ENCODE data around the gene MTCL1. TPM values are rescaled to one million over a fixed set of nuclear protein-coding genes. Genes with fewer than 3 reads are reported as not detected.

MTCL1 gene
- total and polyA plus RNA-seq, 2 of the 8 experiments (the other 6 are each of a cell fraction or from before 2014, with no cell fraction given): 16.6 to 60.8 TPM

DNA sequence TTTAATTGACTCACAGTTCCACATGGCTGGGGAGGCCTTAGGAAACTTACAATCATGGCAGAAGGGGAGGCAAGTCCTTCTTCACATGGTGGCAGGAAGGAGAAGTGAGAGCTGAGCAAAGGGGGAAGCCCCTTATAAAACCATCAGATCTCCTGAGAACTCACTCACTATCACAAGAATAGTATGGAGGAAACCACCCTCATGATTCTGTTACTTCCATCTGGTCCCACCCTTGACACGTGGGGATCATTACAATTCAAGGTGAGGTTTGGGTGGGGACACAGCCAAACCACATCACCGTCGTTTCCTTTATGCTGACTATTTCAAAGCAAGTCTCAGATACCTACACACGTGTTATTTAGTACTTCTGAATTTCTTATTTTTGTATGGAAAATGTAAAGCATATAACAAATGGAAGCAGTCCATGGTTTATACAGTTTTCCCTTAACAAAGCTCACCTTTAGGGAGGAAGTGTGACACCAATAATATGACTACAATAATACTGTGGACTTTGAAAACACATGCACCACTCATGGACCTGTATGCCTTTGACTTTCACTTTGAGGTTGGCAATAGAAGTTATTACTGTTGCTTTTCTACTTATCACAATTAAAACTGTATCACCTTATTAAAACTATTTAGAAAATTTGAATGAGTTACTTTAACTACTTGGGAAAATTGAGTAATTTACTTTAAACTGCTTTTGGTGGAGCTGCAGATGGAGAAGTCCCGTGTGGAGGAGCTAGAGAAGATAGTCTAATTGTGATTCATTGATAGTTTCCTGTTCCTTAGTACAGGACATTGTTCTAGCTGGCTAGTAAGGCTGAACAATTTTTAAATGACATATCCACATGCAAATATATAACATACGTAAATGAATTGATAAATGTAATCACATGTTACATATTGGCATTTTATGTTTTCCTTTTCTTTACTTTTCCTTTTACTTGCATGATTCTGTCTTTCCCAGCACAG lies 37.3 kb downstream of the MTCL1 start (continued):
- TF ChIP-seq HDAC2 (IDR thresholded peaks at IDR 0.05; ENCODE audit: borderline replicate concordance in 1 of 2, low read depth in 2 of 2, low read length in 2 of 2): no peak
- TF ChIP-seq FOSL1 (IDR thresholded peaks at IDR 0.05; ENCODE audit: insufficient read depth, low read depth, low read length): no peak
- TF ChIP-seq GABPA (IDR thresholded peaks at IDR 0.05; ENCODE audit: borderline replicate concordance, insufficient read depth, low read length): no peak
- TF ChIP-seq SP2 (IDR thresholded peaks at IDR 0.05; ENCODE audit: low read length): no peak
